VCaP (cell line): ENCODE data around the gene CDH8.

ENCODE experiments used
- H3K27ac ChIP-seq: fragments of 450-650 bp; 2 replicates; pipeline ENCODE4 v1.5.1; 2017
- TF ChIP-seq, protein P1 (sequence below): fragments of 450-650 bp; conservative IDR thresholded peaks from 2 replicates; pipeline ENCODE4 v1.5.1; 2017; ENCODE audit warnings: mild to moderate bottlenecking, moderate library complexity

CDH8 gene

DNA sequence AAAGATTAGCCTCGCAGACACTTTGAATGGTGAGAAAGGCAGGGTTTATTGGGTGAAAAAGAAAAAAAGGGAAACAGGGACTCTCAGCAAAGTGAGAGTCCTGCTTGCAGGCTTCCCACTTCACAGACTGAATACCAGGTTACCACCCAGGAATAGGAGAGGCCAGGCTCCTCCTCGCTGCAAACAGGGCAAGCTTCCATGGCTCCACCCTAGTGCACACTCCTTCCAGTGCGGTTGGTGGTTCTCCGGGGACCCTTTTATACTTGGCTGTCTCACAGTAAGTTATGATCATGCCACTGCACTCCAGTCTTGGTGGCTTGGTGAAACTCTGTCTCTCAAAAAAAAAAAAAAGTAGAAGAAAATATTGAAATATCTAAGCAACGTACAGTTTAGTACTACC is 30.5 kb upstream of the CDH8 start:
- TF ChIP-seq, protein P1, sequence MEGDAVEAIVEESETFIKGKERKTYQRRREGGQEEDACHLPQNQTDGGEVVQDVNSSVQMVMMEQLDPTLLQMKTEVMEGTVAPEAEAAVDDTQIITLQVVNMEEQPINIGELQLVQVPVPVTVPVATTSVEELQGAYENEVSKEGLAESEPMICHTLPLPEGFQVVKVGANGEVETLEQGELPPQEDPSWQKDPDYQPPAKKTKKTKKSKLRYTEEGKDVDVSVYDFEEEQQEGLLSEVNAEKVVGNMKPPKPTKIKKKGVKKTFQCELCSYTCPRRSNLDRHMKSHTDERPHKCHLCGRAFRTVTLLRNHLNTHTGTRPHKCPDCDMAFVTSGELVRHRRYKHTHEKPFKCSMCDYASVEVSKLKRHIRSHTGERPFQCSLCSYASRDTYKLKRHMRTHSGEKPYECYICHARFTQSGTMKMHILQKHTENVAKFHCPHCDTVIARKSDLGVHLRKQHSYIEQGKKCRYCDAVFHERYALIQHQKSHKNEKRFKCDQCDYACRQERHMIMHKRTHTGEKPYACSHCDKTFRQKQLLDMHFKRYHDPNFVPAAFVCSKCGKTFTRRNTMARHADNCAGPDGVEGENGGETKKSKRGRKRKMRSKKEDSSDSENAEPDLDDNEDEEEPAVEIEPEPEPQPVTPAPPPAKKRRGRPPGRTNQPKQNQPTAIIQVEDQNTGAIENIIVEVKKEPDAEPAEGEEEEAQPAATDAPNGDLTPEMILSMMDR, result no peak
- no peak overlapping the region for H3K27ac ChIP-seq

DNA sequence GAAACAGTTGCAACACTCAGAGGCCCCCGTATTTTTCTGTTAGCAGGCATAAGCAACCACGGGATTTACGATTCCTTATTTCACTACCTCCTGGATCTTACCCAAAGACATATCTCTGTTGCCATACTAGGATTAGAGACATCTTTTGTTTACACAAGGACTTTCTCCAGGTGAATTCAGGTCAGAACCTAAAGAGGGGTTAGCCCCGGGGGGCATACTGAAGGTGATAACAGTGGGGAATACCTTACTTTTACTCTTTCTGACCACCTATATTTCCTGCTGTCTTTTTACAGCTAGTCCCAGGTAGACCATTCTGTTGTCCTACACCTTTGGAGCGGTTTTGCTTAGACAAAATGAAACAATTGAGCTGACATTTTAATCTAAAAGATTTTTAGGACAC is 27.9 kb upstream of the CDH8 start:
- H3K27ac ChIP-seq, result no peak overlapping the region
- TF ChIP-seq, protein P1, result no peak

DNA sequence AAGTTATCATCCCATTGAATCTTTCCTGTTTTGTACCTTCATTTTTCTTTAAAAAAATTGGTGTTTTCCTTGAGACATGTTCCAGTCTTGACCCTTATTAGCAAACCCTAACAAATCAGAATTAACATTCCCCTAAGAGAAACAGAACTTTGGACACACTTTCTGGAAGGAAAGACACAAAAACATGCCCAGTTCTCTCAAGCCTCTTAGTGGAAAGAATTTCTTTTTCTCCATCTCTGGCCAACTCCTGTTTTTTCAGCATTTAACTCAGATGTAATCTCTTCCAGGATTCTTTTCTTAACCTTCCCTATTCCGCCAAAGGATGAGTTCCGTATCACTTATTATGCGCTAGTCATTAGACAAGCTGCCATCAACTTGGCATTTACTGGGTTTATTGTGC is 23.9 kb upstream of the CDH8 start:
- no peak overlapping the region for H3K27ac ChIP-seq
- TF ChIP-seq, protein P1, result no peak

DNA sequence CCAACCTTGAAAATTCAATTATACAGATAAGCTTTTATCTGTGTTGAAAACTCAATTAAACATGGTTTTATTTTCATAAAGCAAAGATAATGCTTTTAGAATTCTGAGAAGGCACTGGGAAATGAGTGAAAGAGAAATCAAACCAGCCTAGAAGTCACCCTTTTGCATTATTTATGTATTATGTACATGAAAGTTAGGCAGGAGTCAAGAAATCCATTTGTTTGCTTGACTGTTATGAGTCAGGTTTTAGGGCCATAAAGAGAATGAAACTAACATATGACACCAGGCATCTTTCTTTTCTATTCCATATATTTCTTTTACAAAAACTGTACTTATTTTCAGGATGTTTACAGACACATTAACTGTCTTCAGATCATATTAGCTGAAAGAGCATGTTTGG is 23.3 kb upstream of the CDH8 start:
- TF ChIP-seq, protein P1, result no peak
- H3K27ac ChIP-seq, result no peak overlapping the region

DNA sequence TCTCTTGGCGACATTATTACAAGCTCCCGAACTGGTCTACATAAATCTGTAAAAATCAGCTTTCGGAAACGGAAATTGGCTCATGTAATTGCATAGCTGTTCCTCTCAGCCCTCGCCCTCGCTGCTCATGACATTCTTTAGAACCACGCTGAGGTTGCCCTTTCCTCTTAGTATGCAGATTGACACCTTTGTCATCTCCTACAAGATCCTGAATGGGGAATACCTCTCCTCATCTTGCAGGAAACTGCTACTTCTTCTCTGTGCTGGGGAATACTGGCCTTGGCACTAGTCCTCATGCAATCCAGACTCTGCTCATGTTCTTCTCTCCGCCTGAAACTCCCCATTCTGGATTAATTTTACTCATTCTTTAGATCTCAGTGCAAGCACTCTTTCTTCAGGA is 22.2 kb upstream of the CDH8 start:
- TF ChIP-seq, protein P1, result no peak
- no peak overlapping the region for H3K27ac ChIP-seq

DNA sequence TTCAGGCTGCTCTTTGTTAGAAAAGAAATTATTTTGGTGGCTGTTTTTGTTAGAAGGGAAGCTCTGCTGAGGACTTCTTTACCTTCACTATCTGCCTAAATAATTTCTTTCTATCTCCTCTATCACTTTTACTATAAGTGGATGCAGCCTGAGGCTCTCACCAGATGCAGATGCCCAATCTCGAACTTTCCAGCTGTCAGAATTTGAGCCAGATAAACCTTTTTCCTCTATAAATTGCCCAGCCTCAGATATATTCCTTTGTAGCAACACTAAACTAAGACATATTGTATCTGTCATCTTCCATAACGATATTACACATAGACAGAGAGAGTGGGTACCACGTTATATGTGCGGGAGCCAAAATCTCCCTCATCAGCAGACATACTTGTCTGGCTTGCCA is 15.7 kb upstream of the CDH8 start:
- TF ChIP-seq, protein P1, result no peak
- H3K27ac ChIP-seq, result no peak overlapping the region

DNA sequence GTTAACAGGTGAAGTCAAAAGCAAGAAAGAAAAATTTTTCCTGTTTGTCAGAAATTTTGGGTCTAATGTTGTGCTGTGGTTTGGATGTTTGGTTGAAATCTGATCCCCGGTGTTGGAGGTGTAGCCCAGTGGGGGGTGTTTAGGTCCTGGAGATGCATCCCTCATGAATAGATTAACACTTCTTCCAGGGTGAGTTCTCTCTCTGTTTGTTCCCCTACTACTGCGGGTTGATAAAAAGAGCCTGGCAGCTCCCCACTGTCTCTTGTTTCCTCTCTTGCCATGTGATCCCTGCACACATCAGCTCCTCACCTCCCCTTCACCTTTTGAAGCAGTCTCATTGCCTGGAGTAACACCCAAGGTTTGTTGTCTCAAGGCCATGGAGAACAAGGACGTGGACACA is 14.6 kb upstream of the CDH8 start:
- TF ChIP-seq, protein P1, result no peak
- H3K27ac ChIP-seq, result no peak overlapping the region

DNA sequence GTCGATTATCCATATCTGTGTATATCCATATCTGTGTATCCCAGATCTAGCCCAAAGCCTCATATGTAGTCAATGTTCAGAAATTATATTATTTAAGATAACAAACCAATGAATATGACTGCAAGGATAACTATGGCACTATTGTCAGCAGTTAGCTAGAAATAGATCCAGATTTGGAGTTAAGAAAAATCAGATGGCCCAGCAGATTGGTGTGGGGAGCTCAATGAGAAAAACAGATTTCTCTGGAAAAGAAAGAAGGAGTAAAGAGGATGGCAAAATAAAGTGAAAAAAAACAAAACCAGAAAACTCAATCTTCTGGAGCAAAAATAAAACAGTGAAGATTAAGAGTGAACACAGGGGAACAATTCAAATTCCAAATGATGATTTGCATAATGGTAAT is 10.6 kb upstream of the CDH8 start:
- TF ChIP-seq, protein P1, result no peak
- H3K27ac ChIP-seq, result no peak overlapping the region
